ENCODE data around the gene EN2. TPM values are rescaled to one million over a fixed set of nuclear protein-coding genes. Genes with fewer than 3 reads are reported as not detected.

The EN2 gene
- polyA plus RNA-seq, 1 donor, result not detected

DNA sequence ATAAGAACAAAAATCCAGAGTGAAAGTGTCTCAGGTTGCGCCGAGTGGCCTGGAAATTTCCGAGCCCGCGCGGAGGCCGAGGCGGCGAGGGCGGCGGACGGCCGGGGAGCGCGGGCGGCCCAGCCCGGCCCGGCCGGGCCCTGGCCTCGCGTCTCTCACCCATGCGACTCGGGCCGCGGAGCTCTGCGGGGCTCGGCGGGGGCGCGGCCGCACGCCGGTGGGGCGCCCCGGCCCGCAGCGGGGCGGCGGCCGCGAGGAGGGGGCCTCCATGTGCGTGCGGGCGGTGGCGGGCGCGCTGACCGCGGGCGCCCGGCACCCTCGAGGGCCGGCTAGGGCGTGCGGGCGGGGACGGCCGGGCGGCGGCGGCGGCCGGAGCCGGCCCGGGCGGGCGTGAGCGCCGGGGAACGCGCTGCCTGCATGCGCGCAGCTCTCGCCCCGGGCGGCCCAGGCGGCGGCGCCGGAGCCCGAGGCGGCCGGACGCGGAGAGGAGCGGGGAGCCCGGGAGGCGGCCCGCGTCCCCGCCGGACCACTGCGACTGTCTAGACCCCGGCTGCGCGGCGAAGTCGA is 302 bp upstream of the EN2 start:
- Histone ChIP-seq H3K27ac (ENCODE audit: low read length) (no peak overlapping the region), H3K4me1 (ENCODE audit: control insufficient read depth, insufficient read depth, low read length) (peaks cover 6% of the 10 kb centered on the region), H3K9me3 (ENCODE audit: control insufficient read depth, low read depth, low read length) (peaks cover 20% of the 10 kb centered on the region), H3K27me3 (ENCODE audit: control insufficient read depth, insufficient read depth, low read length) (peaks cover 95% of the 10 kb centered on the region), H3K36me3 (ENCODE audit: control insufficient read depth, insufficient read depth, low read length) (no peaks in the 10 kb centered on the region), H3K4me3 (ENCODE audit: low read length) (no peak overlapping the region)
- no CpG with 5 or more reads among the region's 98 CpGs for whole genome bisulfite sequencing (ENCODE audit: insufficient coverage, low lambda C conversion rate)
- DNase-seq, result no peak

- Histone ChIP-seq H3K4me3 (ENCODE audit: low read length) (no peak overlapping the region), H3K27ac (ENCODE audit: low read length) (no peak overlapping the region), H3K4me1 (ENCODE audit: control insufficient read depth, insufficient read depth, low read length) (peaks cover 6% of the 10 kb centered on the region), H3K27me3 (ENCODE audit: control insufficient read depth, insufficient read depth, low read length) (peaks cover 93% of the 10 kb centered on the region), H3K9me3 (ENCODE audit: control insufficient read depth, low read depth, low read length) (peaks cover 15% of the 10 kb centered on the region), H3K36me3 (ENCODE audit: control insufficient read depth, insufficient read depth, low read length) (no peaks in the 10 kb centered on the region)
- WGBS (ENCODE audit: insufficient coverage, low lambda C conversion rate), result no CpG with 5 or more reads among the region's 68 CpGs
- no peak for DNase-seq
Measured at GRCh38 chr7:155458878-155459699, 1.2 kb downstream of the EN2 start.

GRCh38 chr7:155459700-155460461 is 2.0 kb downstream of the EN2 start:
- H3K36me3 ChIP-seq (ENCODE audit: control insufficient read depth, insufficient read depth, low read length), result no peaks in the 10 kb centered on the region
- H3K27ac ChIP-seq (ENCODE audit: low read length), result no peak overlapping the region
- peaks cover 6% of the 10 kb centered on the region for H3K4me1 ChIP-seq (ENCODE audit: control insufficient read depth, insufficient read depth, low read length)
- peaks cover 92% of the 10 kb centered on the region for H3K27me3 ChIP-seq (ENCODE audit: control insufficient read depth, insufficient read depth, low read length)
- H3K4me3 ChIP-seq (ENCODE audit: low read length), result no peak overlapping the region
- WGBS (ENCODE audit: insufficient coverage, low lambda C conversion rate), result 0% methylated on average over 1 of the region's 34 CpGs
- peaks cover 15% of the 10 kb centered on the region for H3K9me3 ChIP-seq (ENCODE audit: control insufficient read depth, low read depth, low read length)
- DNase-seq, result no peak

- no CpG with 5 or more reads among the region's 8 CpGs for WGBS (ENCODE audit: insufficient coverage, low lambda C conversion rate)
- DNase-seq, result no peak
- peaks cover 19% of the 10 kb centered on the region for H3K9me3 ChIP-seq (ENCODE audit: control insufficient read depth, low read depth, low read length)
- H3K4me1 ChIP-seq (ENCODE audit: control insufficient read depth, insufficient read depth, low read length), result peaks cover 6% of the 10 kb centered on the region
- H3K36me3 ChIP-seq (ENCODE audit: control insufficient read depth, insufficient read depth, low read length), result no peaks in the 10 kb centered on the region
- H3K27ac ChIP-seq (ENCODE audit: low read length), result no peak overlapping the region
- H3K4me3 ChIP-seq (ENCODE audit: low read length), result no peak overlapping the region
- peaks cover 92% of the 10 kb centered on the region for H3K27me3 ChIP-seq (ENCODE audit: control insufficient read depth, insufficient read depth, low read length)
Measured at GRCh38 chr7:155460926-155461613, 3.1 kb downstream of the EN2 start.

DNA sequence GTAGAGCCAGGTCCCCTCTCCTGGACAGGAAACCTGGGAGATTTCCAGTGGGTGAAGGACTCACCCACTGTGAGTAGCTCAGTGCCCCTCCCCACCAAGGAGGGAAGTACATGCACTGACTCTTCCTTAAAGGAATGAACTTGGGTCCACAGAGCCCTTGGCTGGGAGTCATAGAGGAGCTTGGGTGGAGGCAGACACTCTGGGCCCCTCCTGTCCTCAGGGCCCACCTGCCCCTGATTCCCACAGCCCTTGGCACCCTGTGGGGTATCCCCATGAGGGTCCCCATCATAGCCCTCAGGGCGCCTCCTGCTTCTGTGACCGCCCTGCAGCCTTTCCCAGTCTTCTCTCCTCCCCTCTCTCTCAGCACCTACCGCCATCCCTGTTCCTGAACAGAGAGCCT is 3.7 kb downstream of the EN2 start:
- H3K9me3 ChIP-seq (ENCODE audit: control insufficient read depth, low read depth, low read length), result peaks cover 21% of the 10 kb centered on the region
- H3K36me3 ChIP-seq (ENCODE audit: control insufficient read depth, insufficient read depth, low read length), result no peaks in the 10 kb centered on the region
- H3K27me3 ChIP-seq (ENCODE audit: control insufficient read depth, insufficient read depth, low read length), result peaks cover 92% of the 10 kb centered on the region
- peaks cover 6% of the 10 kb centered on the region for H3K4me1 ChIP-seq (ENCODE audit: control insufficient read depth, insufficient read depth, low read length)
- no peak for DNase-seq
- WGBS (ENCODE audit: insufficient coverage, low lambda C conversion rate), result no CpG with 5 or more reads among the region's 3 CpGs
- H3K4me3 ChIP-seq (ENCODE audit: low read length), result no peak overlapping the region
- H3K27ac ChIP-seq (ENCODE audit: low read length), result no peak overlapping the region

- DNase-seq, result no peak
- H3K27me3 ChIP-seq (ENCODE audit: control insufficient read depth, insufficient read depth, low read length), result peaks cover 92% of the 10 kb centered on the region
- H3K36me3 ChIP-seq (ENCODE audit: control insufficient read depth, insufficient read depth, low read length), result no peaks in the 10 kb centered on the region
- H3K27ac ChIP-seq (ENCODE audit: low read length), result no peak overlapping the region
- no CpG with 5 or more reads among the region's 33 CpGs for WGBS (ENCODE audit: insufficient coverage, low lambda C conversion rate)
- no peak overlapping the region for H3K4me3 ChIP-seq (ENCODE audit: low read length)
- peaks cover 25% of the 10 kb centered on the region for H3K9me3 ChIP-seq (ENCODE audit: control insufficient read depth, low read depth, low read length)
- peaks cover 5% of the 10 kb centered on the region for H3K4me1 ChIP-seq (ENCODE audit: control insufficient read depth, insufficient read depth, low read length)
Measured at GRCh38 chr7:155462163-155462735, 4.3 kb downstream of the EN2 start.

DNA sequence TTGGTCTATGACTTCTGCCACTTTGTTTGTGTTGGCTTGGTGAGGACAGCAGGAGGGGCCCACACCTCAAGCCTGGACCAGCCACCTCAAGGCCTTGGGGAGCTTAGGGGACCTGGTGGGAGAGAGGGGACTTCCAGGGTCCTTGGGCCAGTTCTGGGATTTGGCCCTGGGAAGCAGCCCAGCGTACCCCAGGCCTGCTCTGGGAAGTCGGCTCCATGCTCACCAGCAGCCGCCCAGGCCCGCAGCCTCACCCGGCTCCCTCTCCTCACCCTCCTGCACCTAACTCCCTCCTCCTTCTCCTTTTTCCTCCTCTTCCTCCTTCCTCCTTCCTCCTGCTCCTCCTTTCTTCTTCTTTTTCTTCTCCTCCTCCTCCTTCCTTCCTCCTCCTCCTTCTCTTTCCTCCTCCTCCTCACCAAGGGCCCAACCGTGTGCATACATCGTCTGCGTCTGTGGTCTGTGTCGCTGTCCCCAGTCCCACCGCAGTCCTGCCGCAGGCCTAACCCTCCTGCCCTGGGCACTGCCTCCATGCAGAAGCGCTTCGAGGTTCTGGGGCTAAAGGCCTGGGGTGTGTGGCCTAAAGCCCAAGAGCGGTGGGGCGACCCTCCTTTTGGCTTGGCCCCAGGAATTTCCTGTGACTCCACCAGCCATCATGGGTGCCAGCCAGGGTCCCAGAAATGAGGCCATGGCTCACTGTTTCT is 5.3 kb downstream of the EN2 start:
- Histone ChIP-seq H3K4me1 (ENCODE audit: control insufficient read depth, insufficient read depth, low read length) (peaks cover 5% of the 10 kb centered on the region), H3K36me3 (ENCODE audit: control insufficient read depth, insufficient read depth, low read length) (no peaks in the 10 kb centered on the region)
- WGBS (ENCODE audit: insufficient coverage, low lambda C conversion rate), result 0% methylated on average over 3 of the region's 15 CpGs

DNA sequence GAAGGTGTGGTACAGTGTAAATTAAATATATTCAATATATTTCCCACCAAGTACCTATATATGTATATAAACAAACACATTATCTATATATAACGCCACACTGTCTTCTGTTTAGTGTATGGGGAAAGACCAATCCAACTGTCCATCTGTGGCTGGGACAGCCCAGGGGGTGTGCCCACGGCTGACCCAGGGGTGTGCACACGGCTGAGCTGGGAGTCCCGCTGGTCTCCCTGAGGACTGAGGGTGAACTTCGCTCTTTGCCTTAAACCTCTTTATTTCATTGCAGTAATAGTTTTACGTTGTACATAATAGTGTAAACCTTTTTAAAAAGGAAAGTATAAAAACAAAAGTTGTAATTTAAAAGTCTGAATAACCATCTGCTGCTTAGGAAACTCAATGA is 6.3 kb downstream of the EN2 start:
- Histone ChIP-seq H3K4me3 (ENCODE audit: low read length) (no peak overlapping the region), H3K27ac (ENCODE audit: low read length) (no peak overlapping the region), H3K27me3 (ENCODE audit: control insufficient read depth, insufficient read depth, low read length) (peaks cover 97% of the 10 kb centered on the region), H3K9me3 (ENCODE audit: control insufficient read depth, low read depth, low read length) (peaks cover 24% of the 10 kb centered on the region), H3K36me3 (ENCODE audit: control insufficient read depth, insufficient read depth, low read length) (no peaks in the 10 kb centered on the region), H3K4me1 (ENCODE audit: control insufficient read depth, insufficient read depth, low read length) (peaks cover 5% of the 10 kb centered on the region)
- no peak for DNase-seq
- WGBS (ENCODE audit: insufficient coverage, low lambda C conversion rate), result no CpG with 5 or more reads among the region's 6 CpGs

More for the DNA sequence above, 5.3 kb downstream of the EN2 start:
- Histone ChIP-seq H3K9me3 (ENCODE audit: control insufficient read depth, low read depth, low read length) (peaks cover 24% of the 10 kb centered on the region), H3K27ac (ENCODE audit: low read length) (no peak overlapping the region), H3K4me3 (ENCODE audit: low read length) (no peak overlapping the region), H3K27me3 (ENCODE audit: control insufficient read depth, insufficient read depth, low read length) (peaks cover 96% of the 10 kb centered on the region)
- DNase-seq, result no peak

DNA sequence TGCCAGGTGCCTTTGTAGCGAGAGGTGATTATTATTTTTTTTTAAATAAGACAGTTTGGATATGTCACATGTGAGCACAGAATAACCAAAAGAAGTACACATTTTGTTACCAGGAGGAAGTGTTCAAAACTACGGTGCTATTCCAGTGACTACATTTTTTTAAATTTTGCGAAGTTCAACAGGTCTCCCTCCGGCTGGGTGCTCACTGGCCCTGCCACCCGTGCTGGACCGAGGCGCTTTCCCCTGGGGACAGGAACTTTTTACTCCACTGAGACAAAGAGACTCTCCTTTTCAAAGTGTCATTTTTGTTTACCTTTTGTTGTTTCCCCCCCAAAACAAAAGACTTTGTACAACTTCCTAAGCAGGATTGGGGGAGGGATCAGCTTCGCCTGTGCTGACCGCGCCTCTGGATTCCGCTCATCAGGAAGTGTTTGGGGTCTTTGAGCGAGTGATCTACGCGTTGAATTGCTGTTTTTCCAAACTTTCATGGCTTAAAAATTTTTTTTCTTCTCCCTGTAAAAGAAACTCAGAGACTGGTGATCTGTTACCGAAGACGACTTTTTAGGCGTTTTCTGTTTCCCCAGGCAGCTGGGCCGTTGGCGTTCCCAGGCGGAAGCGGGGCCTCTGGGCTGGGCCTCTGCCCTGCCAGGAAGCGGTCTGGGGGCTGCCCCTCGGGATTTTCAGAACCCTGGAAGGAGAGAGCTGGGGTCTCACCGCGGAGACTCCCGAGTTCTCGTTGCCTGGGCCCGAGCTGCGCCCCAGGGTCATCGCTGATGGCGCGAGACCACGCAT is 7.2 kb downstream of the EN2 start:
- DNase-seq, result no peak
- Histone ChIP-seq H3K36me3 (ENCODE audit: control insufficient read depth, insufficient read depth, low read length) (no peaks in the 10 kb centered on the region), H3K27ac (ENCODE audit: low read length) (no peak overlapping the region), H3K9me3 (ENCODE audit: control insufficient read depth, low read depth, low read length) (peaks cover 20% of the 10 kb centered on the region), H3K27me3 (ENCODE audit: control insufficient read depth, insufficient read depth, low read length) (peaks cover 97% of the 10 kb centered on the region), H3K4me3 (ENCODE audit: low read length) (no peak overlapping the region), H3K4me1 (ENCODE audit: control insufficient read depth, insufficient read depth, low read length) (peaks cover 5% of the 10 kb centered on the region)
- 0% methylated on average over 1 of the region's 33 CpGs for WGBS (ENCODE audit: insufficient coverage, low lambda C conversion rate)
